GM19324 (cell line): ENCODE results near the gene MAPKAPK3.
A peak's percentile ranks its signal among the peaks of the same experiment; 100 is the strongest.

Experiments
- ATAC-seq: cut with Tn5 transposase; IDR thresholded peaks from one replicate; pipeline ENCODE4 v1.9.1; 2021; ENCODE audit warnings: mild to moderate bottlenecking, moderate library complexity; ENCODE audit not compliant: unreplicated experiment, low FRiP score

Gene MAPKAPK3

DNA sequence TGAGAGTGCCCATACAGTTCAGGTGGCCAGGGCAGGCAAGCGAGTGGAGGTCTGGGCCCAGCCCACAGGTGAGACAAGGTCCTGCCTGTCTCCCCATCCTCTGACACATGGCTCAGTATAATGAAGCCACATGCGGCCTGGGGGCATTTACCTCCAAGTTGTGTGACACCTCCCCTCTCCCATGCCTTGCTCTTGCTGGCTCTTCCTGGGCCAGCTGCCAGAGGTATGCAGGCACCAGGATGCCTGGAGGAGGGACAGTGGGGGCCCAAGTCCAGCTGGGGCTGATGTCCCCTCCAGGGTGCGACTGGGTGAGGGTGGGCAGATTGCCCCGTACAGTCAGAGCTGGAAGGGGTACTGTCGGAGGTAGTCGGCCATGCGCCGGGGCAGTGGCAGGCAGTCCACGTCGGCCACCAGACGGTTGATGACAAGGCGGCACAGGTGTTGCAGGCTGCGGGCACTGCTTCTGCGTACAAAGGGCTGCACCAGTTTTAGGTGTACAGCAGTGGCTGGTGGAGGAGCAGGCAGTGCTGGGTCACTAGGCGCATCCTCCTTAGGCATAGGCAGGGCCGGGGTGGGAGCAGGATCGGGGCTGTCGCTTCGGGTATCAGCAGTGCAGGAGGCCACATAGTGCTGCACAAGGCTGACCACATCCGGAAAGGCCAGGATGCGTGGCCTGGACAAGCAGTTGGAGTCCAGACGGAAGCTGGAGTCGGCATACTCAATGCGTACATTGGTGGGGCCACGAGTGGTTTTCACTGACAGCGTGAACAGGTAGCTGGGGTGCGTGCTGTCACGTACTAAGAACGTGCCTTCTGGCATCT is 9.5 kb upstream of the MAPKAPK3 start:
- no peak for ATAC-seq

GRCh38 chr3:50608278-50608677 is 8.7 kb upstream of the MAPKAPK3 start:
- no peak for ATAC-seq

- no peak for ATAC-seq
These were observed 7.7 kb upstream of the MAPKAPK3 start for GRCh38 chr3:50609071-50609762.

DNA sequence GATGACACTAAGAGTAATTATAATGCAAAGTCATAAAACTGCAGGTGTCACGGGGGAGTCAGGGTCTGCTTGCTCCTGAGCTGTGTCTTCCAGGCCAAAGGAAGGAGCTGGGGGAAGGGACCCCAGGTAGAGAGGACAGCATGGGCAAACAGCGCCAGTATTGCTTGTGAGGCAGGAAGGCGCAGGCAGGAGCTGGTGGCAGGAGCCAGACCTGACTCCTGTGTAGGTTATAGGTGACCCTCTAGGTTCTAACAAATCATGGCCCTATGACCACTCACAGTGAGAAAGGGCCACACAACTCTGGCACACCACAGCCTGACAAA is 7.2 kb upstream of the MAPKAPK3 start:
- no peak for ATAC-seq

GRCh38 chr3:50610181-50610971 is 6.6 kb upstream of the MAPKAPK3 start:
- no peak for ATAC-seq

- ATAC-seq: no peak
These were observed 5.9 kb upstream of the MAPKAPK3 start for GRCh38 chr3:50610992-50611463.

DNA sequence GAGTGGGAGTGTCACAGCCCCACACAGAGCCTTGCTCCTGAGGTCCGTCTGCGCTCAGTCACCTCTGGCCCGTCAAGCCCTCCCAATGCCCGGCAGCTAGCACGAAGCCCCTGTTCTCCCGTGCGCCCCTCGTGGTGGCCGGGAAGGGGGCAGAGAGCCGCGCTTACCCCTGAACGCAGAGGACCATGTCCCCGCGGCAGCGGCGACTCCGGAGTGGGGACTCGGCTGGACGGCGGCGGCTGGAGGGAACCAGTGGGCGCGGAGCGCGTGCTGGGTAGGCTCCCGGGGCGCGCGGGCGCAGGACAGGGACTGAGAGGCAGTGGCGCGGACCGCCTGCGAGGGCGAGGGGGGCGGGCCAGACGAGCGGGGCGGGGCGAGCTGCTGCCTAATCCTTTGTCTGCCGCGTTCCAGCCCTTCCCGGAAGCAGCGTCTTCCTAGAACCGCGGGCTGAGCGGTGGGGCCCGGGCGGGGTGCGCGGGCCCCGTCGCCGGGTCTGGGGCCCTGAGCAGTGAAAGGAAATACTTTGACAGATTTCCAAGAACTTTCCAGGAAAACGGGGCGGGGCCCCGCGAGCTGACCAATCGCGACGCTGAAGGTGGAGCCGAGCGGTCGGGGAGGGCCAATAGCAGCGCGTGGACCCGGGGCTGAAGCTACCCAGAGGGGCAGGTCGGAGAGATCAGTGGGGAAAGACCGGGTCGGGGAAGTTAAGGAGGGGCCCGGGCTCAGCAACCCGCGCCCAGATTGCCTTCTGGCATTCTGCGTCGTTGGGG is 5.3 kb upstream of the MAPKAPK3 start, which contains the start of gene CISH:
Gene CISH (minus strand): TSS at position 311 of the 770 bp plus-strand sequence. CDS start 124 bp downstream, at position 187.
- peak; percentile 71 for ATAC-seq

GRCh38 chr3:50612234-50612882 is 4.6 kb upstream of the MAPKAPK3 start:
- peak; percentile 5 for ATAC-seq

GRCh38 chr3:50612970-50613846 is 3.7 kb upstream of the MAPKAPK3 start:
- no peak for ATAC-seq

DNA sequence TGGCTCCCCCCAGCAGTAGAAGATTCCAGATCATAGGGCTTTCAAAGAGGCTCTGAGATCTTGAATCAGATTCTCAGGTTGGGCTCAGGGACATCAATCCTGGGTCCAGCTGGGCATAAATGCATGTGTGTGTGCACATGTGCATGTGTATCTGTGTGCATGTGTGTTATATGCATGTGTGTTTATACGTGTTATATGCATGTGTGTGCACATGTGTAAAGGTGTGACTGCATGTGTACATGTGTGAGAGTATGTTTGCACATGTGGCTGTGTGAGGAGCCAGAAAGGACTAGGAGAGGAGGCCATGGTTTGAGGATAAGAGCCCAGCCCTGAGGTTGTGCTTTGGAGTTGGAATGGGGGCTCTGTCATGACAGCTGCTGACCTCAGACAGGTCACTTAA is 1.8 kb upstream of the MAPKAPK3 start:
- ATAC-seq: no peak

DNA sequence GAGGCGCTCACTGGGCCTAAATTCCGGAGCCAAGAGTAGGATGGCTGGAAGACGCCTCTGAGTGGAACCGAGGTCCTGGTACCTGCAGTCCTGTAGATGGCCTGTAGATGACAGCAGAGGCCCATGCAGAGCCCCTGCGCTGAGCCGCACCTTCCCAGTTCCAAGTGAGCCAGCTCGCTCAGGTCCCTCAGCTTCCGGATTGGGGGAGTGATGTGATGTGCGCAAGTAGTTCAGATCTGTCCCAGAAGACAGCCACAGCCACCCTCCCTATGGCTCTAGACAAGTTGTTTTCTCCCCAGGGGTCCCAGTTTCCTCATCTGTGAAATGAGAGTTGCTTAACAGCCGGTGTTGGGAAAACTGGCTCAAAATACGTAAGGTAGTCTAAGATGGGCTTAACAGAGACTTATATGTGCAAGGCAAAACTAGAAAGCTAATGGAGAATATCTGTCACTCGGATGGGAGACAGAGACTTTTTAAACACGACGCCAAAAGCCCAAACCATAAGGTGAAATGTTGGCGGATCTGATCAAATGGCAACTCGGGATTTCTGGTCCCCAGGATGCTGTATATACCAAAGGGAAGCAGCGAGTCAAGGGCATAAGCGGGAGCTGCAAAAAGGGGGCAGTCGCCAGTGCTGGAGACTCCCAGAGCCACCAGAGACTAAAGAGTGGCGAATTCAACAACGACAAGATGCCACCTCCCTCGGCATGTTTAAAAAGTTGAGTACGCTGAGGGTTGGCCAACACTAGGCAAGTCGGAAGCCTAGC is 765 bp upstream of the MAPKAPK3 start:
- ATAC-seq: peak; percentile 22

- peak; percentile 80 for ATAC-seq
These were observed 218 bp upstream of the MAPKAPK3 start for GRCh38 chr3:50616770-50617095.

DNA sequence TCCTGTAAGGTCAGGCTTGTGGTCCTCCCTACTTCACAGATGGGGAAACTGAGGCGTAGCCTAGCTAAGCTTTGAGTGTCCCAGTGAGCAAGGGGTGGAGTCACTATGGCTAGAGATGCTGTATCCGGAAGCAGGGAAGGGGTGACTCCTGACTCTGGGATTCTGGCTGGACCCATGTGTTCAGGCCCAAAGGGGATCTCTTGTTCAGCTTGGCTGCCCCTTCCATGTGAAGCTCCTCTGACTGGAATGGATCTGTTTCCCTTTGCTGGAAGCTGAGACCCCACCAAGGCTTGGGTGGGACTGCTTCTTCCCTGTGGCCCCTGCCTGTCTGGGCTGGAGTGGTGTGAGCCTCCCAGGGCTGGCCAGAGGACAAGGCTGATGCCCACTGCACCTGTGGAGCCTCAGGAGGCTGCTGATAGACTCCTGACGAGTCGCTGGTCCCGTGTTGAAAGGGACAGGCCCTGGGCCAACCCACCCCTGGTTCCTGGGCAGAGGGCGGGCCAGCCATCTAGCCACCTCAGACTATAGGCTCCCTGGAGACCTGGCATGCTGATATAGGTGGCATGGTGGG is 1.0 kb downstream of the MAPKAPK3 start:
- ATAC-seq: no peak

DNA sequence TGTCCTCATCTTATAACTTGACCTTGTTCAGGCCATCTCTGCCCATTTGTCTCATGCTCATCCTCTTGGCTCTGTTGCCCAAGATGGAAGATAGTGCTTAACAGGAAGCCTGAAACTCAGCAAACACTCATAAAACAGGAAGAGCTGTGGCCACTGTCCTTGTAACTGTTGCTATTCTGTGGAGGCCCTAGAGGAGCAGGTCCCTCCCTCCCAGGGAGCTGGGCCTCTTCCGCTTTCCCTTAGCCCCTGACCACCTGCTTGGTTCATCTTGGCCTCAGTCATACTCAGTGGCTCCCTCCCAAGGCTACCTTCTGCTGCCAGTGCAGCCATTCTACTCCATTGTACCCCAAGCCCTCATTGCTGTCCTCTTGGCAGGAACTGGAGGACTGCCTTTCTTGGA is 3.5 kb downstream of the MAPKAPK3 start:
- no peak for ATAC-seq

DNA sequence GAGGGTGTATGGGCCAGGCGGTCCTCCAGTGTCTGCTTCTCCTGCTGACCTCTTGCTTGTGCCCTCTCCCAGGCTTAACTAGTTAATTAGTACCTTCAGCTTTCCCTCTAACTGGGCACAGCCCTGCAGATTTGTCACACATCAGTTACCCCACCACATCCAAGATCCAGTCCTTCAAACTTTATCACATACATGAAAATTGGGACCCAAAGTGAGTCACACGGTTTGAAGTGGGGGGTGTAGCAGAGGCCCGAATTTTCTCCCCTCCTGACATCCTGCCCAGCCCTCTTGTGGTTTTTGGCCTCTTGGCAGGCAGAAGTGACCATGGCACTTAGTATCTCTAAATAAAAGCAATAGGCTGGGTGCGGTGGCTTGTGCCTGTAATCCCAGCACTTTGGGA is 3.9 kb downstream of the MAPKAPK3 start:
- ATAC-seq: no peak

DNA sequence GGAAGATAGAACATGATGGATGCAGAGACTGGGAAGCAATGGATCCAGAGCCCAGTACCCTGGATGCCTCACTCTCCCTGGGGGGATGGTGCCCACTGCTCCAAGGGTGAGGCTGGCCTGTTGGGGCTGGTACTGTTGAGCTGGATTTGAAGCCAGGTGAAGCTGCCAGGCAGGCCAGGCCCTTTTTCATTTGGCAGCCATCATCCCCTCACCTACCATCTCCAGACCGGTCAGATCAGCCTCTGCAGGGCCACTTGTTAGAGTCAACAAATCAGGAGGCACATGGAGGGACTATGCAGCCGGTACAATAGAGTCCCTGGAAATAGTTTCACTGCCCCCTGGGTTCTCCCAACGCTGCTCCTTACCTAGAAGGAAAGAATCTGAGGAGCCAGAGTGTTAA is 5.9 kb downstream of the MAPKAPK3 start:
- ATAC-seq: no peak

DNA sequence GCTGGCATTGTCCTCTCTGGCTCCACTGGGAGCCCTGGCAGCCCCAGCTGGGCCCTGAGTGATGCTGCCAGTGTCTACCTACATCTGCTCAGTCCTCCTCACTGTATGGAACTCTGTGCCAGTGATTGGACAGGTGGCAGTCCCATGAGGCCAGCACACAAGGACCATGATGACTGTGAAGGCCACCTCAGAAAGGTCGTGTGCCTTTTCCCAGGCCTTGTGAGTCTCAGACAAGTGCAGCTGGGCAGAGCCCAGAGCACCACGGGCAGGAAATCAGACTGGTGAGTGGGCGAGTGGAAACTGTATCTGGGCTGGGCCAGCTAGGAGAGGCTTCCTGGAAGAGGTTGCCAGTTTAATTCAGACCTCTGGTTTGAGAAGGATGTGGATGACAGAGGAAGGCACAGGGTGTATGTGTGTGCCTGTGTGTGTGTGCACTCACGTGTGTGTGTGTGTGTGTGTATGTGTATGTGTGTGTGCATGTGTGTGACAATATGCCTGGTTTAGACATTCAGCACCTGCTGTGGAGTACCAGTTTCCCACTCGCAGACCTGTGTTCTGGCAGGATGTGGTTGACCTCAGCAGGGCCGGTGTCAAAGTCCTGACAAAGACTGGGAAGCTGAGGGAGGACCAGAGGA is 7.0 kb downstream of the MAPKAPK3 start:
- no peak for ATAC-seq

GRCh38 chr3:50624634-50625033 is 7.7 kb downstream of the MAPKAPK3 start:
- no peak for ATAC-seq
